GM19240 (cell line): ENCODE data around the gene RNF126.
"Not testable (repeated sequence)": the region's sequence is repeated elsewhere in the genome, so short reads cannot be mapped to it uniquely, and the experiment has no call there.

ENCODE experiments used
- DNase-seq: peaks from one replicate; pipeline ENCODE4 v3.0.0; 2011; ENCODE audit warnings: low spot score; ENCODE audit not compliant: insufficient read length

The RNF126 gene

DNA sequence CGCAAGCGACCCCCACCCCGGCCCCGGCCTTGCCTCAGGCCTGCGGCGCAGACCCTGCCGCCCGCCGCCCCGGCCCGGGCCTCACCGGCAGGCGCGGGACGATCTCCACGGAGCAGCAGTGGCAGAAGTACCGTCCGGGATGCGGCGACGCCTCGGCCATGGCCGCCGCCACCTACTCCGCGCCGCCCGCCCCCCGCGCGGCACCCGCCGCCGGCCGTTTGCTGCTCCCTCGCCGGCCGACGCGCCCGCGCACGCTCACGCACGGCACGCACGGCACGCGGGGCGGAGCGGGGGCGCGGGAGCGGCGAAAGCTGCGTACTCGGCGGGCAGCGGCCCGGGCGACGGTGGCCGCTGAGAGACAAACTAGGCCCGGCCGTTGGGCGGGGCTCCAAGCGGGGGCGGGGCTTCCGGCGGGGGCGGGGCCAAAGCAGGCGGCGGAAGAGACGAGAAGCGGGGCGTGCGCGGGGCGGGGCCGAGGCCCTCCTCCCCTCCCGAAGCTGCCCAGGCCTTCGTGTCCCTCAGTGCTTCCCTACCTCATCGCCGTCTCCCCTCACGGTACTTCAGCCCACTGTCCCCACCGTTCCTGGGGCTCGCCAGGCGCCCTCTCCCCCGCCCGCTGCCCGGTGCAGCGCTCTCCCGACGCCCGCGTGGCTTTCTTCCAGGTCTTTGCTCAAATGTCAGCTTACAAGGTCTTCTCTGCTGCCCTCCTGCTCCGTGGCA is at the start of gene RNF126:
TSS of gene RNF126 (minus strand) at position 253 of the 720 bp plus-strand sequence. CDS start at position 160, 93 bp downstream.
- DNase-seq: peak; percentile 91

DNA sequence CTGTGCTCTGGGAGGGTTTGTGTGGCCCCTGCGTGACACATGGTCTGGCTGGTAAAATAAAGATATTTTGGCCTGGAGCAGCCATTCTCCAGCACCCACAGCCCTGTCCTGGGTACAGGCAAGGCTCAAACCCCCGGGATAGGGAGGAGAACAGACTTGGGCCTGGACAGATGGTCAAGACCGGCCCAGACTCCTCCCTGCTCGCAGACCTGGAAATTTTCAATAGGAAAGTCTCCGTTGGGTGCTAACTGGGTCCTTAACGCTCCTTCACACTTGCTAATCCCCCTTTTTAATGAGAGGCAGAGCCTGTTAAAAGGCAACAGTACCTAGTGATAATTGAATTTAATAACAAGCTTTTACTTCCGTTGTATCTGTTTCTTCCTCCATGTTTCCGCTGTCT is 48.2 kb upstream of the RNF126 start:
- DNase-seq: no peak

DNA sequence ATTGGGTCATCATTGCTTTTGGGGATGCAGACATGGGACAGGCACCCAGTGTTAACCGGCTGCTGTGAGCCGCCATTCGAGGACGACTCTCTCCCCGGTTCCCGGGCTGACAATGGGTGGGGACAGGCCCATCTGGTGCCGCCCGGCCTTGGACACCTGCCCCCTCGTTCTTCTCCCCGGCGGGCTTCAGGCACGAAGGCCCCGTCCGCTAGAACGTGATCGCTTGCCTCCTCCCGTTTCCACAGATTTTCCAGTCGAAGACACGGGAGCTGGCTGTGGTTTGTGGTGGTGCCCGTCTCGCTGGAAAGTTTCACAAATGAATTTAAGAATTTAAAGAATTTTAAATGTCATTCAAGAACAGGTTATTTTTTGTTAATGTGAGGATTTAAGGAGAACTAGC is 47.8 kb upstream of the RNF126 start:
- DNase-seq: no peak

DNA sequence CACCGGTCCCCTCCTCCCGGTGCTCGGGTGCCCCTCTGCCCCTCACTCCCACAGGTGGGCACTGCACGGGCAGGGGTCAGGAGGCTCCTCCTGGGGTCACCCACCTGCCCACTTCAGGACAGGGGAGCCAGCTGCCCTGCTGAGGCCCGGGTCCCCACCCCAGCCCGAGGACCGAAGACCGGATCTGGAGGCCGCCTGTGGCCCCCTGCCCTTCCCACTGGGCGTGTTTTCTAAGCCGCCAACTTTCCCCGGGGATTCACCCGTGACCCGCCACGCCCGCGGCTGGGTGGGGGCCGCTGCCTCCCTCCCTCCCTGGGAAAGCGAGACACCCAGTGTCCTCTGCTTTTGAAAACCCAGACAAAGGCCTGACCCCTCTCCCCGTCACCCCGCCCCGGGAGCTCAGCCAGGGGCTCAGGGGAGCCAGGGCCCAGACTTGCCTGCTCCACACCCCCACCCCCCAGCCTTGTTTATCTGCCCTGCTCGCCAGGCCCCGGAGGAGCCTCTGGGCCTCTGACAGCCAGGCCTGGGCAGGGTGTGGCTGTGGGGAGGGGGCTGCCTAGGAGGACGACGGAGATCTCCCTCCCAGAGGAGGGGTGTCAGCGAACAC is 47.1 kb upstream of the RNF126 start:
- DNase-seq: no peak

DNA sequence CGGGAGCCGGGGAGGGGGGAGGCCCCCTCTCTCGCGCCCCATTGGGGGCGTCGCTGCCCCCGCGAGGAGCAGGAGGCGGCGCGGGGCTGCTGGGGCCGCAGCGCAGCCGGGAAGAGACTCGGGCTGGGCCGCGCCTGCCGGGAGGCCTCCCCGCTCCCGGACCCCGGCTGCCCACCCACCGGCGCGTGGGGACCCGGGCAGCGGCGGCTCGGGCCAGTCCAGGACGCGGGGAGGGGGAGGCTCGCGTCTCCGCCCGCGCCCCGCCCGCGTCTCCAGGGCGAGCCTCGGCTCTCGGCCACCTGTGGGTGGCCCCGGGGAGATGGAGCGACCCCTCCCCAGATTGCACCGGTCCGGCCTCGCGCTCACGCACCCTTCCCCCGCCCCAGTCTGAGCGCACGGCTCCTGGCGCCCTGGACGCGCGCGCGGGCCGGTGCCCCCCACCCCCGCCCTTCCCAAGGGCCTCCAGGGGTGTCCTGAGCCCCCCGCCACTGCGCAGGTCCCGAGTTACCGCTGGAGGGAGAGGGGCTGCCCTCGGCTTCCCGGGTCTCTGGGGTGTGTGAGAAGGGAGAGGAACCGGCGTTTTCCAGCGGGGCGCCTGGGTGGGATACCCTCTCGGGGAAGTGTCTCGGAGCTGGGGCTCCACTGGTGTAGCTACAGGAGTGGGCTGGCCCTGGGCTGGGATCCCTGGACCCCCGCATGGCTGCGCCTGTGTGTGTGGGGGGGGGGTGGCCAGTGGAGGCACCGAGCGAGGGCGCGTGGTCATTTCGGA is 46.4 kb upstream of the RNF126 start:
- DNase-seq: no peak

DNA sequence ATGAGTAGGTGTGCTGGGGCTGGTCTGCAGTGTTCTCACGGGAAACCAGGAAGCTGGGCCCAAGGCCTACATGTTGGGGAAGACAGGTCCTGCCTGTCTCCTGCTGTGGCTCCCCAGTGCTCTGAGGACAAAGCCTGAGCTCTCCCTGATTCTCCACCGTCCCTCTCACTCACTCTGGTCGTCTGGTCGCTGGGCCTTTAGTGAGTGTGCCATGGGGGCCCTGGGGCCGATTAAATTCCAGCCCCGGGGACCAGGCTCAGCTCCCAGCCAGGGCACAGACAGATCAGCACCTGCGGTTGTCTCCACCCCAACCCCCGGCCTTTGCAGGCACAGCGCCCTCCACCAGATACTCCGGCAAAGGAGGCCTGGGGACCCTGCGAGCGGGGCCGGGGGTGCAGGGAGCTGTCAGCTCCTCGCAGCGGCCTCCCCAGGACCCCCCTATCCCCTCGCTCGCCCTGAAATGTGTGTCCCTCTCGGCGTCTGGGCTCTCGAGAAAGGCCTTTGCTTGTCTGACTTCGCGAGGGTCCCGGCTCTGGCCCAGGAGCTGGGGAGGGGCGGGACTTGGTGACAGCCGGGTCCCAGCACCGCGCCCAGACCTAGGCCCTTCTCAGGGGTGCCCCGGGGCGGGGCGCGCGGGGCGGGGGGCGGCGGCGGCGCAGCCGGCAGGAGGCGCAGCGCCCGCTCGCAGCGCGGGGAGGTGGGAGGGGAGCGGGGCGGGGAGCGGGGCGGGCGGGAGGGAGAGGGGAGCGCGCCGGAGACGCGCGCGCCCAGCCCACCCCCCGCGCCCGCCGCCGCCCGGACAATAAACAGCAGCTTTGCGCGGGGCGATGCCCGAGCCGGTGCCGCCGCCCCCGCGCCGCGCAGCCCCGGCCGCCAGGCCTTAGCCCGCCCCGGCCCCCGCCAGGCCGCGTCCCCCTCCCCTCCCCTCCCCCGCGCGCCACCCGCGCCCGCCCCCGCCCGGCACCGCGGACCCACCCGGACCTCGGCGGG is 45.4 kb upstream of the RNF126 start, which contains the start of gene PALM:
TSS of gene PALM (plus strand) at position 782 of the 990 bp plus-strand sequence. CDS start 212 bp downstream, outside the sequence.
- DNase-seq: no peak

DNA sequence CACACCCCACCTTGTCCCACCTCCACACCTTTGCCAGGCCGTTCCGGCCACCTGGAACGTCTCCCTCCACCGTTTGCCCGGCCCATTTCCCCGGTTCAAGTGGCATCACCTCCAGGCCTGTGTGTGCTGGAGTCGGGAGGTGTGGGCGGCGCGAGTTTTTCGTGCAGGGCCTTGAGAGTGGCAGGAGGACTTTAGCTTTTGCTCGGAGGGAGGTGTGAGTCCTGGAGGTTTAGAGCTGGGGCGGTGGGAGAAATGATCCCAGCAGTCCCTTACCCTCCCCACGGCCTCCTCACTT is 41.4 kb upstream of the RNF126 start:
- no peak for DNase-seq

DNA sequence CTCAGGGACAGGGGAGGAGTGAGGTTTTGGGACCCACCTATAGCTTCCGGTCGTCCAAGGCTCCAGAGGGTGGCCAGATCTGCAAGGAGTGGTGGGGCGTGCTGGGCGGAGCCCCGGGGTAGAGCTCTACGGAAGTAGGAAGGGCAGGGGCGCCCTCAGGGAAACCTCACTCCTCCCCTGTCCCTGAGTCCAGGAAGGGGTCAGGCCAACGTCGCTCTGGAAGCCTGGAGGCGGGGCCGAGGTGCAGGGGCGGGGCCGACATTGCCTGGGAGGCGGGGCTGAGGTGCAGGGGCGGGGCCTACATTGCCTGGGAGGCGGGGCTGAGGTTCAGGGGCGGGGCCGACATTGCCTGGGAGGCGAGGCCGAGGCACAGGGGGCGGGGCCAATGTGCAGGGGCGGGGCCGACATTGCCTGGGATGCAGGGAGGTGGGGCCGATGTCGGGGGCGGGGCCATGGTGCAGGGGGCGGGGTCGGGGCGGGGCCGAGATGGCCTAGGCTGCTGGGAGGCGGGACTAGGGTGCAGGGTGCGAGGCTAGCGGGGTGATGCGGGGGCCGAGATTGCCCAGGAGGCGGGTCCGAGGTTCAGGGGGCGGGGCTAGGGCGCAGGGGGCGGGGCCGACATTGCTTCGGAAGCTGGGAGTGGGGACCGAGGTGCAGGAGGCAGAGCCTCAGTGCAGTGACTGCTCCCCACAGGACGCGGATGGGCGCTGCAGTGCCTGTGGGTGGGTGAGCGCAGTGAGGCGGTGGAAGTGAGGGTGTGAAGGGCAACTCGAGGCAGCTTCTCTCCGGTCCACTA is 40.8 kb upstream of the RNF126 start:
- no peak for DNase-seq

DNA sequence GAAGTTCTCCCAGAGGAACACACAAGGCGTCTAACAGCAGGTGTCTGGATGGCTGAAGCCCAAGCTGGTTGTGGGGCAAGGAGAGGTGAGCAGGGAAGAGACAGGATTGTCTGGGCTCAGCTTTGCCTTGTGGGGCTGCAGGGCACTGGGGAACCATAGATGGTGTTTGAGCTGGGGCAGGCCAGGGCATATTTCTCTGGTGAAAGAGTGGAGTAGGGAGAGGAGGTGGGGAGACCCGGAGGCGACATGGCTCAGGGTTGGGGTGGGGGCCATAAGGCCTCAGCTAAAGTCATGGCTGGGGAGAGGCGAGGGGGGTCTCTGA is 40.3 kb upstream of the RNF126 start:
- DNase-seq: no peak

DNA sequence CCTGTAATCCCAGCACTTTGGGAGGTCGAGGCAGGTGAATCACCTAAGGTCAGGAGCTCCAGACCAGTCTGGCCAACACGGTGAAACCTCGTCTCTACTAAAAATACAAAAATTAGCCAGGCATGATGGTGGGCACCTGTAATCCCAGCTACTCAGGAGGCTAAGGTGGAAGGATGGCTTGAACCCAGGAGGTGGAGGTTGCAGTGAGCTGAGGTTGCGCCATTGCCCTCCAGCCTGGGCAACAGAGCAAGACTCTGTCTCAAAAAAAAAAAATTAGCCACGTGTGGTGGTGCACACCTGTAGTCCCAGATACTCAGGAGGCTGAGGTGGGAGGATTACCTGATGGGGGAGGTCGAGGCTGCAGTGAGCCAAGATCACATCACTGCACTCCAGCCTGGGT is 39.8 kb upstream of the RNF126 start:
- DNase-seq: not testable (repeated sequence)

DNA sequence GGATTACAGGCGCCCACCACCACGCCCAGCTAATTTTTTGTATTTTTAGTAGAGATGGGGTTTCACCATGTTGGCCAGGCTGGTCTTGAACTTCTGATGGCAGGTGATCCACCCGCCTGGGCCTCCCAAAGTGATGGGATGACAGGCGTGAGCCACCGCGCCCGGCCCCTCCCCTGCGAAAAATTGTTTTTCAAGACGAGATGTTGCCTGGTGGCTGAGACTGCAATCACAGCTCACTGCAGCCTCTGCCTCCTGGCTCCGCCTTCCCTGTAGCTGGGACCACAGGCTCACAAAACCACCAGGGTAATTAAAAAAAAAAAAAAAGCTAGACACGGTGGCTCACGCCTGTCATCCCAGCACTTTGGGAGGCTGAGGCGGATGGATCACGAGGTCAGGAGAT is 36.9 kb upstream of the RNF126 start:
- not testable (repeated sequence) for DNase-seq

DNA sequence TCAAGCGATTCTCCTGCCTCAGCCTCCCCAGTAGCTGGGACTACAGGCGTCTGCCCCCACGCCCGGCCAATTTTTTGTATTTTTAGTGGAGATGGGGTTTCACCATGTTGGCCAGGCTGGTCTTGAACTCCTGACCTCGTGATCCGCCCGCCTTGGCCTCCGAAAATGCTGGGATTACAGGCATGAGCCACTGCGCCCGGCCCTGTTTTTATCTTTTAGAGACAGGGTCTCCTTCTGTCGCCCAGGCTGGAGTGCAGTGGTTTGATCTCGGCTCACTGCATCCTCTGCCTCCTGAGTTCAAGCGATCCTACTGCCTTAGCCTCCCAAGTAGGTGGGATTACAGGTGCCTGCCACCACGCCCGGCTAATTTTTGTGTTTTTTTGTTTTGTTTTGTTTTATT is 35.5 kb upstream of the RNF126 start:
- not testable (repeated sequence) for DNase-seq

DNA sequence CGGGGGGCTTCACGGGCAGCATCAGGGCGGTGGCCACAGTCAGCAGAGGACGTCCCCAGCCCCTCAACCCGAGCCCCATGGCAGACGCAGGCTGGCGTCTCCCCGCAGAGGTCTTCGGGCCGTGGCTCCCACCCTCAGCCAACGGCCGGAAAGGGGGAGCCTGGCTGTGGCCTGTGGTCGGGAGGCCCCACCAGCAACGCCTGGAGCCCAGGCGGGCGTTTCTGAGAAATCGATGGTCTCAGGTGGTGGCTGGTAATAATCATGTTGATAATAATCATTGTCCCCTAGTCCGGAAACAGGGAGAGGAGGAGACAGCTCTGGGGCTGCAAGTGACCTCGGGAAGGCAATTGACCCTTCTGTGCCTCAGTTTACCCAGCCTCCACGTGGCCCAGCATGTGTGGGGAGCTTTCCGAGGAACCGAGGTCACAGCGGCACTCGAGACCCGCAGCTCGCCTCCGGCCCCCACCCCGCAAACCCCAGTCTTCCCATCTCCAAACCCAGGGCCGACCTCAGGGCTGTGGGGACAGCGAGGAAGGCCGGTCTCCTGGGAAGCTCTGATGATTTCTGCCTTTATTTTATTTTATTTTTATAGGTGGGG is 32.4 kb upstream of the RNF126 start, which contains the start of gene PRSS57:
TSS of gene PRSS57 (minus strand) at position 101 of the 598 bp plus-strand sequence. CDS start at position 79, 22 bp downstream.
- no peak for DNase-seq

DNA sequence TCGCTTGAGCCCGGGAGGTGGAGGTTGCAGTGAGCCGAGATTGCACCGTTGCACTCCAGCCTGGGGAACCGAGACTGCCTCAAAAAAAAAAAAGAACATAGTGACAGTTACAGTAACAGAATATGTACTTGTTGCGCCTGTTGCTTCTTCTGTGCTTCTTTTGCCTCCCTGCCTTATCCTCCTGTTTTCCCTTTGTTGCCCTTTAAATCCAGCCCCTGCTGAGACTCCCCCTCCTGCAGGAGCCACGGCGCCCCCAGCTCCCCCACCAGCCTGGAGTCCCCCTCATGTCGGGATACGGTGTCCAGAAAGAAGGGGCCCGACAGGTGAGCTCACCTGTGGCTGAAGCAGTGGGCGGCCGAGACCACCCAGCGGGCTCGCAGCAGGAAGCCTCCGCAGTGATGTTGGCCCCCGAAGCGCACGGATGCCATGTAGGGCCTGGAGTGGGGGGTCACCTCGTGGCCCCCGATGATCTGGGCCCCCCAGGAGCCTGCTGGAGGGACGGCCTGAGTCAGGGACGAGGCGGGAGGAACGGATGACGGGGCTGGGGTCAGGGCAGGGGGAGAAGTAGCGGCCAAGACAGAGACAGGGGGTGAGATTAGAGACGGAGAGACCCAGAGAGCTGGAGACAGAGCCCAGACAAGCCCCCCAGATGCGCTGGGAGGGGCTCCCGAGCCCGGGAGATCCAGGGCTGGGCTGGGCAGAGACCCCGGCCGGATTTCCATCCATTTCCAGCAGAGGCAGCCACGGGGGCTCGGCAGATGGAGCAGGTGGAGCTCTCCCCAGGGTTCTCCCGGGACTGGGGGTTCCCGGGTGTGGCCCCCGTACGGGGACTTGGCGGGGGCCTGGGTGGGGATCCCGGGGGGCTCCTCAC is 31.7 kb upstream of the RNF126 start:
- DNase-seq: no peak

DNA sequence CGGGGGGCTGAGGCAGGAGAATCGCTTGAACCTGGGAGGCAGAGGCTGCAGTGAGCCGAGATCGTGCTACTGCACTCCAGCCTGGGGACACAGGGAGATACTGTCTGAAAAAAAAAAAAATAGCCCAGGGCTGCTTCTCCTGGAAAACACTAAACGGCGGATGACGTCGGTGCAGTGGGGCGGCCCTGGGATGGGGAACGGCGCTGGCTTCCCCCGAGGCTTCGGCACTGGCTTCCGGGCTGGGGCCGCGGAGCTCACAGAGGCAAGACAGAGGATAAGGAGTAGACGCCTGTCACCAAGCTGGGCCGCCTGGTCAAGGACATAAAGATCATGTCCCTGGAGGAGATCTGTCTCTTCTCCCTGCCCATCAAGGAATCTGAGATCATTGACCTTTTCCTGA is 27.2 kb upstream of the RNF126 start:
- DNase-seq: no peak

DNA sequence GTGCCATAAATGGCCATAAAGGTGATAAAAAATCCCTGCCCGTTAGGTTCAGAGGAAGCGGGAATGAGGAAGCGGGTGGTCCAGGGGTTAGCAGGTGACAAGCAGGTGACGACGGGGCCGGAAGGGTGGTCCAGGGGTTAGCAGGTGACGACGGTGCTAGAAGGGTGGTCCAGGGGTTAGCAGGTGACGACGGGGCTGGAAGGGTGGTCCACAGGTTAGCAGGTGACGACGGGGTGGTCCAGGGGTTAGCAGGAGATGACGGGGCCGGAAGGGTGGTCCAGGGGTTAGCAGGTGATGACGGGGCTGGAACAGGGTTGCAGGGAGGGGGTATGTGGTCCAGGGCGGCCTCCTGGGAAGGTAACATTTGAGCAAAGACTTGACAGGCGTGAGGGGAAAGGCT is 26.0 kb upstream of the RNF126 start:
- no peak for DNase-seq

DNA sequence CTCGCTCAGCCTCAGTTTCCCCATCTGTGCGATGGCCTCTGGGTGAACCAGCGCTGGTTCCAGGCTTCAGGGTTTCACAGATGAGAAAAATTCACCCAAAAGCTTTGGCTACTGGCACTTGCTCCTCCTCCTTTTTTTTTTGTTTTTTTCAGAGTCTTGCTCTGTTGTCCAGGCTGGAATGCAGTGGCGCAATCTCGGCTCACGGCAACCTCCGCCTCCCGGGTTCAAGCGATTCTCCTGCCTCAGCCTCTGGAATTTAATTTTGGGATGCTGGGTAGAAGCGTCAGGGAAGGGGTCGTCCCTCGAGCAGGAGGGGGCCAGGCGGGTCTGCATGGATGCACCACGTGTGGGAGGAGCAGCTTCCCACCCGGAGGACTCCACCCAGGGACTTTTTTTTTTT is 25.2 kb upstream of the RNF126 start:
- DNase-seq: no peak

DNA sequence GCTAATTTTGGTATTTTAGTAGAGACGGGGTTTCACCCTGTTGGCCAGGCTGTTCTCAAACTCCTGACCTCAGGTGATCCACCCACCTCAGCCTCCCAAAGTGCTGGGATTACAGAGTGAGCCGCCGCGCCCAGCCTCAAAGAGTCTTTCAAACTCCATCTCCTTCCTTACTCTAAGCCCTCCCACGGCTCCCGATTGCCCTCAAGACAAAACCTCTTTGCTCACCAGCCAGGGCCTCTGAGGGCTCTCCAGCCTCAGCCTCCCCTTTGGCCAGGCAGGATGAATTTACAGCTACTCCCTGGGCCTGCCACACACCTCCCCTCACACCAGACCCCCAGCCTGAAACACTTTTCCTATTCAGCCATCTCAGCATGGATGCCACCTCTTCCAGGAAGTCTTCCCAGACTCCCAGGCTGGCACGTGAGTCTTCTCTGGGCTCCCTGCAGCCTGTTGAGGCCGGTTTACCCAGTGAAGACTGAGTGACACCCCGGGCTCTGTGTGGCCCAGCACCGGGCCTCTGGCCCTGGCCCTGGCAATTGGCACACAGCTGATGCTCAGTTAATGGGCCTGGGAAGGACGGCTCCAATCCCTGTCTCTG is 24.7 kb upstream of the RNF126 start:
- DNase-seq: no peak
